LNCAP (cell line): ENCODE results near the gene PTPN21.

Experiments
- TF ChIP-seq, protein P1 (sequence below): fragments of 450-650 bp; IDR thresholded peaks from 2 replicates; pipeline ENCODE4 v1.5.1; 2017; ENCODE audit warnings: mild to moderate bottlenecking

PTPN21 gene

DNA sequence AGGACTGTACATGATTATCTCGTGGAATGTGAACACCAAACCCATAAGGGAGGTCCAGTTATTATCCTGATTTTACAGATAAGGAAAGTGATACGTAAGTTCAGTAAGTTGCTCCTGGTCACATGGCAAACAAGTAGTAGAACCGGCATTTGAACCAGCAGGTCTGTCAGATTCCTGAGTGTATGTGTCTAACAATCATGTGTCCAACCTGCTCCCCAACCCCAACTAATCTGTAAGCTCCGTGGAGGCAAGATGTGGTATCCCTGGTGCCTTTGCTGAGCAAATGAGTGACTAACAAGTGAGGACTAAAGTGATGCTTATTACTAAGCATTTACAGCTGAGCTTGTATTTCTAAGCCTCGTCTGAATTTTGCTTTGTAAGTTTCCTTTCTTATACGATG, 65.9 kb downstream of the PTPN21 start:
- TF ChIP-seq, protein P1, sequence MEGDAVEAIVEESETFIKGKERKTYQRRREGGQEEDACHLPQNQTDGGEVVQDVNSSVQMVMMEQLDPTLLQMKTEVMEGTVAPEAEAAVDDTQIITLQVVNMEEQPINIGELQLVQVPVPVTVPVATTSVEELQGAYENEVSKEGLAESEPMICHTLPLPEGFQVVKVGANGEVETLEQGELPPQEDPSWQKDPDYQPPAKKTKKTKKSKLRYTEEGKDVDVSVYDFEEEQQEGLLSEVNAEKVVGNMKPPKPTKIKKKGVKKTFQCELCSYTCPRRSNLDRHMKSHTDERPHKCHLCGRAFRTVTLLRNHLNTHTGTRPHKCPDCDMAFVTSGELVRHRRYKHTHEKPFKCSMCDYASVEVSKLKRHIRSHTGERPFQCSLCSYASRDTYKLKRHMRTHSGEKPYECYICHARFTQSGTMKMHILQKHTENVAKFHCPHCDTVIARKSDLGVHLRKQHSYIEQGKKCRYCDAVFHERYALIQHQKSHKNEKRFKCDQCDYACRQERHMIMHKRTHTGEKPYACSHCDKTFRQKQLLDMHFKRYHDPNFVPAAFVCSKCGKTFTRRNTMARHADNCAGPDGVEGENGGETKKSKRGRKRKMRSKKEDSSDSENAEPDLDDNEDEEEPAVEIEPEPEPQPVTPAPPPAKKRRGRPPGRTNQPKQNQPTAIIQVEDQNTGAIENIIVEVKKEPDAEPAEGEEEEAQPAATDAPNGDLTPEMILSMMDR, result no peak

DNA sequence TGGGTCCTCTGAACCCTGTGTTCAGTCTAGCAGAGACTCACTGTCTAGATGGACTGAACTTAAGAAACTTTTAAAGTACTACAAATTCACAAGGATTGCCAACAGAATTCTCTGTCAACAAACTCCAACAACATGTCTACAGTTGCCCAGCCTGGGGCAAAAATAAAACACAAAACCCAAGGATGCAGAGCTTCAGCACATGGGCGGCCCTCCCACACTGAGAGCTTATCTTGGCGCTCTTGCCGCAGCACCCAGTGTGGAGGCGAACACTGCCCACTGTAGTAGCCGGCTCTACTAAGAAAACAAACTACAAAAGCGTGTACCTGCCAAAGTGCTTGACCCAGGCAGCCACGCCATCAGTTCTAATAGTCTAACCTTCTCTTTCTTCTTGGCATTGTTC, 66.7 kb downstream of the PTPN21 start:
- TF ChIP-seq, protein P1, result no peak

DNA sequence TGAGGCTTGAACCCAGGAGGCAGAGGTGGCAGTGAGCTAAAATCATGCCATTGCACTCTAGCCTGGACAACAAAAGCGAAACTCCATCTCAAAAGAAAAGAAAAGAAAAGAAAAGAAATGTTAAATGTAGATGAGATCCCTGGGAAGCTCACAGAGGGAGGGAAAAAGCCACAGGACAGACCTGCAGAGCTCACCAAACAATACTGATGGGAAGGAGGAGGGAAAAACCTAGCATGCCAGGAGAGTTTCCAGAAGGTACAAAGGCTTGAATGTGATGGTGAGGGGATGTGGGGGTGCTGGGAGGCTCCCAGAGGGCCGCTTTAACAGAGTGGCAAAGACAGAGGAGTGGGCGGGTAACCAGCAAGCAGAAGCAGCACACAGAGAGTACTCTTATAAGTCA, 72.3 kb downstream of the PTPN21 start:
- TF ChIP-seq, protein P1, result no peak

GRCh38 chr14:88481794-88482193, 73.0 kb downstream of the PTPN21 start:
- TF ChIP-seq, protein P1, result no peak

DNA sequence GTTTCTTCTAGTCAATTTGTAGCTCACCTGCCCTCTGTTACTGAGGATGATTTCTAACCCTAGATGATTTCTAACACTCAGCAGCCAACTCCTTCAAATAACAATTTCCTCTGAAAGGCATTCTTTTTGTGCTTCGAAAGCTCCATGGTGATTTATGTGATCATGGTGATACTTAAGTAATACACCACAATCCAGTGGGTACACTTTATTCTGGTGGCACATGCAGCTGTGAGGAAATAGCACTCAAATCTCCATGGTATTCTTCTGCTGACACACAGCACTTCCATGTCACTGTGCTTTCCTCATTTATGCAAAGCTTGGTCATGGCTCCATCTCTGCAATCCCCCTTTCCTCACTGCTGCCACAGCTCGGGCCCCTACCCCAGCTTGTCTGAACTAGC, 73.7 kb downstream of the PTPN21 start:
- TF ChIP-seq, protein P1, result no peak

- TF ChIP-seq, protein P1, result no peak
These were observed 75.2 kb downstream of the PTPN21 start for GRCh38 chr14:88479574-88479987.

- TF ChIP-seq, protein P1, result no peak
These were observed 75.9 kb downstream of the PTPN21 start for GRCh38 chr14:88478931-88479330.

- TF ChIP-seq, protein P1, result no peak
These were observed 77.1 kb downstream of the PTPN21 start for GRCh38 chr14:88477513-88478250.
